Activated T-cell treated with anti-CD3 and anti-CD28 coated beads, Interleukin-2, amount 50 U/mL, for 24 hours (primary cell): ENCODE measurements around the gene CHEK2.

Source experiments
- DNase-seq: peaks from one replicate; pipeline ENCODE4 v3.0.0-alpha.2; 2020
- H3K27ac Mint-ChIP-seq: 2 replicates; pipeline ENCODE4 v1.8.0; 2020; ENCODE audit warnings: mild to moderate bottlenecking, mixed read lengths
- H3K27me3 Mint-ChIP-seq: 2 replicates; pipeline ENCODE4 v1.8.0; 2020; ENCODE audit warnings: mixed read lengths
- H3K36me3 Mint-ChIP-seq: 2 replicates; pipeline ENCODE4 v1.8.0; 2020; ENCODE audit warnings: low read depth, mixed read lengths
- H3K4me1 Mint-ChIP-seq: 2 replicates; pipeline ENCODE4 v1.8.0; 2020; ENCODE audit warnings: low read depth, mixed read lengths
- H3K4me3 Mint-ChIP-seq: 2 replicates; pipeline ENCODE4 v1.8.0; 2020; ENCODE audit warnings: mild to moderate bottlenecking, moderate library complexity, mixed read lengths
- H3K9me3 Mint-ChIP-seq: 2 replicates; pipeline ENCODE4 v1.8.0; 2020; ENCODE audit warnings: mixed read lengths

CHEK2 gene

GRCh38 chr22:28741785-28742561, at the start of gene CHEK2, which contains the start of gene HSCB:
TSS of gene CHEK2 (minus strand) at chr22:28741820. CDS start at chr22:28734721, 7,099 bp downstream.
TSS of gene HSCB (plus strand) at chr22:28742039. CDS start at chr22:28742096, 57 bp downstream.
- H3K27ac Mint-ChIP-seq: peak within 1 kb of the TSS; percentile 99
- H3K4me3 Mint-ChIP-seq: peak within 1 kb of the TSS; percentile 95
- peaks cover 36% of the 10 kb centered on the region for H3K4me1 Mint-ChIP-seq
- H3K9me3 Mint-ChIP-seq: no peaks in the 10 kb centered on the region
- H3K27me3 Mint-ChIP-seq: no peaks in the 10 kb centered on the region
- H3K36me3 Mint-ChIP-seq: peaks cover 47% of the 10 kb centered on the region
- peak; percentile 94 for DNase-seq

GRCh38 chr22:28791124-28791523, 49.5 kb upstream of the CHEK2 start:
- Mint-ChIP-seq H3K27ac (no peak overlapping the region), H3K9me3 (no peaks in the 10 kb centered on the region), H3K4me1 (peaks cover 56% of the 10 kb centered on the region), H3K27me3 (no peaks in the 10 kb centered on the region), H3K4me3 (no peak overlapping the region), H3K36me3 (peaks cover 77% of the 10 kb centered on the region)
- DNase-seq: no peak

DNA sequence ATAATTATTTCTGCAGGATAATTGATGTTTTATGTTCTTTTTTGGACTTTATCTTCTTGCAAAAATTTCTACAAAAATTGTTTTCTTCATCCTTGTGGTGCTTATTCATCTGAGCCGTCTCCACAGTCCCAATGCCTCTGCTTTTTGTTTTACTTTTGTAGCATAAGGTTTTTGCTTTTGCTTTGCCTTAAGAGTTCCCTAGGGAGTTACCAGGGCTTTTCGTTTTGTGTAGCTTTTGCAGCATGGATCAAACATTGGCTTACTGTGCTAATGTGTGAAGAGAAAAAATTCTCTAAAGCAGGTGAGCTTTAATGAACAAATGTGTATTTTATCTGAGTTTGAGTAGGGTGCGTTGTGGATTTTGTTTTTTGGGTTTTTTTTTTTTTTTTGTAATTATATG, 47.0 kb upstream of the CHEK2 start:
- Mint-ChIP-seq H3K27me3 (no peaks in the 10 kb centered on the region), H3K9me3 (no peaks in the 10 kb centered on the region), H3K36me3 (peaks cover 77% of the 10 kb centered on the region), H3K27ac (no peak overlapping the region), H3K4me3 (no peak overlapping the region), H3K4me1 (peaks cover 33% of the 10 kb centered on the region)
- DNase-seq: no peak

GRCh38 chr22:28783786-28784671, 42.4 kb upstream of the CHEK2 start:
- Mint-ChIP-seq H3K9me3 (no peaks in the 10 kb centered on the region), H3K36me3 (peaks cover 89% of the 10 kb centered on the region), H3K27ac (no peak overlapping the region)

GRCh38 chr22:28780296-28780695, 38.7 kb upstream of the CHEK2 start:
- peak overlapping the region; percentile 33 for H3K27ac Mint-ChIP-seq
- H3K36me3 Mint-ChIP-seq: peaks cover 84% of the 10 kb centered on the region

More at GRCh38 chr22:28783786-28784671, 42.4 kb upstream of the CHEK2 start:
- DNase-seq: no peak
- Mint-ChIP-seq H3K27me3 (no peaks in the 10 kb centered on the region), H3K4me3 (no peak overlapping the region), H3K4me1 (peaks cover 13% of the 10 kb centered on the region)

GRCh38 chr22:28779833-28780232, 38.2 kb upstream of the CHEK2 start:
- H3K4me3 Mint-ChIP-seq: no peak overlapping the region
- H3K4me1 Mint-ChIP-seq: peaks cover 32% of the 10 kb centered on the region
- H3K36me3 Mint-ChIP-seq: peaks cover 84% of the 10 kb centered on the region
- H3K27me3 Mint-ChIP-seq: no peaks in the 10 kb centered on the region
- no peak for DNase-seq
- no peak overlapping the region for H3K27ac Mint-ChIP-seq
- H3K9me3 Mint-ChIP-seq: no peaks in the 10 kb centered on the region

More at GRCh38 chr22:28780296-28780695, 38.7 kb upstream of the CHEK2 start:
- DNase-seq: no peak
- Mint-ChIP-seq H3K4me3 (no peak overlapping the region), H3K9me3 (no peaks in the 10 kb centered on the region), H3K27me3 (no peaks in the 10 kb centered on the region), H3K4me1 (peaks cover 29% of the 10 kb centered on the region)

GRCh38 chr22:28774378-28774777, 32.8 kb upstream of the CHEK2 start:
- no peaks in the 10 kb centered on the region for H3K9me3 Mint-ChIP-seq
- peak overlapping the region; percentile 87 for H3K4me3 Mint-ChIP-seq
- peaks cover 36% of the 10 kb centered on the region for H3K4me1 Mint-ChIP-seq
- H3K27me3 Mint-ChIP-seq: no peaks in the 10 kb centered on the region
- H3K27ac Mint-ChIP-seq: peak overlapping the region; percentile 50
- no peak for DNase-seq
- H3K36me3 Mint-ChIP-seq: peaks cover 50% of the 10 kb centered on the region

DNA sequence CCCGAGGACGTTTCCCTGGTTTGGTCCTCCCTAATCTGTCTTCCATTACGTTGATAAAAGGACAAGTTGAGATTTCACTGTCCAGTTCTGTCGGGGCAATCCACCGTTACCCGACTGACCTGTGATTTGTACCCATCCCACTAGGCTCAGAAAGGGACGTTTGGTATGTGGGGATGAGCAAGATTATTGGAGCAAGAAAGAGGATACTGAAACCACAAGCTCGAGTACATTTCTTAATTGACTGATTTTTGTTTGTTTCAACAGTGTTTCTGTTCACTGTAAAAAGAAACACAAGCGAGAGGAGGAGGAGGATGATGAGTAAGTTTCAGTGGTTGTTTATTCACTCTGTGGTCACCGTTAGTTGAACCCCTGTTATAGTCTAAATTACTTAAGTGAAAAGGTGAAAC, 31.8 kb upstream of the CHEK2 start:
- Mint-ChIP-seq H3K27me3 (no peaks in the 10 kb centered on the region), H3K27ac (peak overlapping the region; percentile 98), H3K4me3 (peak overlapping the region; percentile 87), H3K9me3 (peaks cover 4% of the 10 kb centered on the region), H3K4me1 (peaks cover 32% of the 10 kb centered on the region), H3K36me3 (peaks cover 44% of the 10 kb centered on the region)
- DNase-seq: no peak

DNA sequence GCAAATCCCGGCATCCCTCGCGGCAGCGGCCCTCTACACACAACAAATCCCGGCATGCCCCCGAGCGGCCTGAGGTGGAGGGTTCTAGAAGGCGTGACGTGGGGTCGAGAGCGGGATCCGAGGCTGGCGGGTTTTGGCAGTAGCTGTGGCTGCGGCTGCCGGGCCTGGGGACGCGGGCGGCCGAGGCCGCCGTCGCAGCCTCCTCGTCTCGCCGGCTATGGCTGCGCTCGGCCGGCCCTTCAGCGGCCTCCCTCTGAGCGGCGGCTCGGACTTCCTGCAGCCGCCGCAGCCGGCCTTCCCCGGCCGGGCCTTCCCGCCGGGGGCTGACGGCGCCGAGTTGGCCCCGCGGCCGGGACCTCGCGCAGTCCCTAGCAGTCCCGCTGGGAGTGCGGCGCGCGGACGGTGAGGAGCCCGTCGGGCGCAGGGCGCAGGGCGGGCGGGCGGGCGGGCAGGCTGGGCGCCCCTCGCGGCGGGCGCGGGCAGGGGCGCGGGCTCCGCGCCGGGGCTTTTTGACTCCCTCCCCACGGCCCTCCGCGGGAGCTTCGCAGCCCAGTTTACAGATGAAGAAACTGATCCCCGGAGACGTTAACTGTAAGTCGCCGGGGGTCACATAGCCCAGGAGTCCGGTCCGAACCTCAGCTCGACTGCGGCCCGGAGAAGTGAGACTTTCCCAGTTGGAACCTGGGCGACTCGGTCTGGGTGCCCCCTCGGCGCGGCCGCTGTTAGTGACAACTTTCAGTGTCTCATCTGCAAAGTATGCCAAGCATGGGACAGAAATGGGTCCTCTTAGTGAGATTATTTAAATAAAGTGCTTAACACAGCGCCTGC, 31.2 kb upstream of the CHEK2 start, which contains the start of gene CCDC117:
Gene CCDC117, plus strand, starts transcription at position 63 of the 828 bp plus-strand sequence. Its CDS starts 155 bp downstream, at position 218.
- peaks cover 4% of the 10 kb centered on the region for H3K9me3 Mint-ChIP-seq
- H3K27ac Mint-ChIP-seq: peak within 1 kb of the TSS; percentile 98
- no peaks in the 10 kb centered on the region for H3K27me3 Mint-ChIP-seq
- peaks cover 39% of the 10 kb centered on the region for H3K36me3 Mint-ChIP-seq
- peak; percentile 92 for DNase-seq
- H3K4me1 Mint-ChIP-seq: peaks cover 28% of the 10 kb centered on the region
- H3K4me3 Mint-ChIP-seq: peak within 1 kb of the TSS; percentile 87

- Mint-ChIP-seq H3K4me1 (peaks cover 24% of the 10 kb centered on the region), H3K27ac (peak overlapping the region; percentile 14), H3K4me3 (no peak overlapping the region), H3K36me3 (peaks cover 28% of the 10 kb centered on the region), H3K9me3 (peaks cover 4% of the 10 kb centered on the region), H3K27me3 (no peaks in the 10 kb centered on the region)
- no peak for DNase-seq
Observed at GRCh38 chr22:28771195-28771791, 29.7 kb upstream of the CHEK2 start.

DNA sequence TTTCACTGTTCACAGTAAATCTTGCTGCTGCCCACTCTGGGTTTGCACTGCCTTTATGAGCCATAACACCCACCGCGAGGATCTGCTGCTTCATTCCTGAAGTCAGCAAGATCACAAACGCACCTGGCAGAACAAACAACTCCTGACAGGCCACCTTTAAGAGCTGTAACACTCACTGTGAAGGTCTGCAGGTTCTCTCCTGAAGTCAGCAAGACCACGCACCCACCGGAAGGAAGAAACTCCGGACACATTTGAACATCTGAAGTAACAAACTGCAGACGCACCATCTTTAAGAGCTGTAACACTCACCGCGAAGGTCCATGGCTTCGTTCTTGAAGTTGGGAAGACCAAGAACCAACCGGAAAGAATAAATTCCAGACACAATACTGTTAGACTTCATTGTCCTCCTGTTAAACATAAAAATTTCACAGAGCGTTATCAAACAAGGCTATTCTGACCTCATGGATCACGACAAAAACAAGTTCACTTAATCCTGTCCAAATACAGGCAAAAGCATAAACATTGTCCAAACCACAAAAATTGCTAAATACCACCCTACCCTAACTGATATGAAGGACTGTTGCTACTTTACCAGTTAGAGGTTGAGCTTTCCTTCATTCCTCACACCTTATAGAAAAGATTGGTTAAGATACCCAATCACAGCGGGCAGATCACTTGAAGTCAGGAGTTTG, 27.9 kb upstream of the CHEK2 start:
- H3K4me1 Mint-ChIP-seq: peaks cover 12% of the 10 kb centered on the region
- peaks cover 4% of the 10 kb centered on the region for H3K9me3 Mint-ChIP-seq
- H3K4me3 Mint-ChIP-seq: no peak overlapping the region
- H3K27me3 Mint-ChIP-seq: no peaks in the 10 kb centered on the region
- no peak for DNase-seq
- H3K27ac Mint-ChIP-seq: no peak overlapping the region
- peaks cover 10% of the 10 kb centered on the region for H3K36me3 Mint-ChIP-seq

GRCh38 chr22:28768701-28769393, 27.2 kb upstream of the CHEK2 start:
- Mint-ChIP-seq H3K4me1 (peaks cover 9% of the 10 kb centered on the region), H3K4me3 (no peak overlapping the region), H3K36me3 (peaks cover 7% of the 10 kb centered on the region), H3K9me3 (peaks cover 4% of the 10 kb centered on the region), H3K27me3 (no peaks in the 10 kb centered on the region), H3K27ac (no peak overlapping the region)
- no peak for DNase-seq

DNA sequence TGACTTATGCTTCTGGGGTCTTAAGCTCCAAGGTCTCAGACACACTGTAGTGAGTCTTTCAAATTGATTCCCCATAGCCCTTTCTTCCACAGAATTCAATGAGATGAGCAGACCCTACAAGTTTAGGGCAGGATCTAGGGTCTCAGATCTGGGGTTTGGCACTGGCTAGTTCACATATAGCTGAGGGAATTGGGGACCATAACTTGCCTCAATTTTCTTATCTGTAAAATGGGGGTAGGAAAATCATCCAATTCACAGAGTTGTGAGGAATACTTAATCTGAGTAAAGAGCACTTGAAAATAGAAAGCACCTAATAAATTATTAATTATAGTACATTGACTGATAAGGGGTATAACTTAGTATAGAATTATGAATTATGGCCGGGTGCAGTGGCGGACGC, 25.0 kb upstream of the CHEK2 start:
- Mint-ChIP-seq H3K27me3 (no peaks in the 10 kb centered on the region), H3K4me3 (no peak overlapping the region), H3K9me3 (peaks cover 4% of the 10 kb centered on the region), H3K27ac (no peak overlapping the region), H3K36me3 (no peaks in the 10 kb centered on the region), H3K4me1 (no peaks in the 10 kb centered on the region)
- no peak for DNase-seq
